Endothelial cell of umbilical vein (primary cell): ENCODE measurements around the gene GRIK1. TPM values are rescaled to one million over a fixed set of nuclear protein-coding genes. Genes with fewer than 3 reads are reported as not detected.

Source experiments
- BruUV-seq: library from RNA; stranded (reverse); fragments of 400-500 nt; replicated peaks from 2 replicates; lab custom pipeline; 2021; lab: Mats Ljungman, UMichigan
- CTCF ChIA-PET: fragments of 300-600, 350-600 bp; sonication (Branson Sonifier 250); formaldehyde crosslinking; loops from one replicate; lab custom pipeline; 2021; ENCODE audit warnings: antibody characterized with exemption, inconsistent platforms; lab: Charles Lee
- POLR2A ChIA-PET: fragments of 300-600, 350-600 bp; sonication (Branson Sonifier 250); formaldehyde crosslinking; loops from one replicate; lab custom pipeline; 2021; ENCODE audit warnings: antibody characterized with exemption, inconsistent platforms; lab: Charles Lee
- DNase-seq: peaks from one replicate; pipeline ENCODE4 v3.0.0-alpha.2; 2011; ENCODE audit warnings: low read depth, low spot score
- FAIRE-seq: peaks from 2 replicates; lab custom pipeline; 2011; peaks lifted over from hg19 to GRCh38; lab: Jason Lieb, UNC
- H2AFZ ChIP-seq: 2 replicates; pipeline ENCODE4 v1.6.0; 2012; ENCODE audit warnings: low read depth, low read length, control low read depth, inconsistent platforms
- H3K27ac ChIP-seq: 2 replicates; pipeline ENCODE4 v1.5.1; 2011; ENCODE audit warnings: low read depth, mild to moderate bottlenecking, control low read depth, low read length, moderate library complexity; ENCODE audit not compliant: insufficient read depth
- H3K27me3 ChIP-seq, 2 experiments: 2 replicates each; pipeline versions ENCODE4 v1.6.0 to v1.6.1; 2011; ENCODE audit warnings: low read length in 2 of 2, mixed read lengths in 1 of 2; ENCODE audit not compliant: control insufficient read depth in 2 of 2, insufficient read depth in 2 of 2
- H3K36me3 ChIP-seq, 2 experiments: 2 replicates in 1 of 2; 3 replicates in 1 of 2; pipeline ENCODE4 v1.5.1; 2011; ENCODE audit warnings: low read length in 2 of 2, mild to moderate bottlenecking in 1 of 2, moderate library complexity in 1 of 2; ENCODE audit not compliant: control insufficient read depth in 2 of 2, insufficient read depth in 2 of 2; ENCODE audit errors: extremely low read depth in 1 of 2
- H3K4me1 ChIP-seq: 3 replicates; pipeline ENCODE4 v1.5.1; 2011; ENCODE audit warnings: mild to moderate bottlenecking, low read length; ENCODE audit not compliant: control insufficient read depth, insufficient read depth; ENCODE audit errors: extremely low read depth
- H3K4me2 ChIP-seq: 2 replicates; pipeline ENCODE4 v1.6.1; 2011; ENCODE audit warnings: low read length, control low read depth, mixed read lengths; ENCODE audit not compliant: insufficient read depth
- H3K4me3 ChIP-seq, 3 experiments: fragments of 200-600 bp in 1 of 3; sonication (generic), shearing (Covaris generic) in 1 of 3; replicated peaks in 1 of 3; 2 replicates each; pipeline ENCODE4 v1.5.1; 2011 to 2016; ENCODE audit warnings: control low read depth in 3 of 3, low read length in 3 of 3, mild to moderate bottlenecking in 2 of 3, inconsistent platforms in 1 of 3, low read depth in 1 of 3, moderate library complexity in 1 of 3; ENCODE audit not compliant: insufficient read depth in 1 of 3
- H3K79me2 ChIP-seq: 2 replicates; pipeline ENCODE4 v1.6.0; 2012; ENCODE audit warnings: low read length, inconsistent platforms; ENCODE audit not compliant: control insufficient read depth, insufficient read depth
- H3K9ac ChIP-seq: replicated peaks from 2 replicates; pipeline ENCODE3; 2011; ENCODE audit warnings: low read length, control low read depth; ENCODE audit not compliant: insufficient read depth; ENCODE audit errors: extremely low read depth
- H3K9me1 ChIP-seq: replicated peaks from 3 replicates; pipeline ENCODE4 v1.6.0; 2011; ENCODE audit warnings: mild to moderate bottlenecking, low read length; ENCODE audit not compliant: control insufficient read depth, insufficient read depth; ENCODE audit errors: extremely low read depth
- H3K9me3 ChIP-seq: replicated peaks from 2 replicates; pipeline ENCODE4 v1.5.1; 2012; ENCODE audit warnings: low read length, inconsistent platforms; ENCODE audit not compliant: control insufficient read depth, insufficient read depth
- H4K20me1 ChIP-seq: replicated peaks from 2 replicates; pipeline ENCODE3; 2011; ENCODE audit warnings: mild to moderate bottlenecking, low read length; ENCODE audit not compliant: control insufficient read depth, insufficient read depth; ENCODE audit errors: extremely low read depth
- CTCF ChIP-seq, 2 donors: IDR thresholded peaks; 1 replicate in 1 of 2; 2 replicates in 1 of 2; pipeline ENCODE4 v1.5.1; 2011; ENCODE audit warnings: low read length in 2 of 2, mild to moderate bottlenecking in 2 of 2, moderate library complexity in 2 of 2, control low read depth in 1 of 2, inconsistent platforms in 1 of 2, low read depth in 1 of 2; ENCODE audit not compliant: insufficient read depth in 1 of 2; ENCODE audit errors: extremely low read depth in 1 of 2
- EZH2 ChIP-seq: IDR thresholded peaks from 2 replicates; pipeline ENCODE4 v1.6.1; 2012; ENCODE audit warnings: borderline replicate concordance, low read depth, mild to moderate bottlenecking, moderate library complexity, low read length, inconsistent platforms; ENCODE audit not compliant: severe bottlenecking
- FOS ChIP-seq: IDR thresholded peaks from 2 replicates; pipeline ENCODE4 v1.6.1; 2011; ENCODE audit warnings: mild to moderate bottlenecking, low read length, moderate library complexity, borderline replicate concordance; ENCODE audit not compliant: insufficient read depth
- GATA2 ChIP-seq: IDR thresholded peaks from 2 replicates; pipeline ENCODE4 v1.7.0; 2011; ENCODE audit warnings: low read depth, mild to moderate bottlenecking, moderate library complexity, mixed read lengths, low read length; ENCODE audit not compliant: insufficient read length, insufficient read depth
- JUN ChIP-seq: IDR thresholded peaks from 2 replicates; pipeline ENCODE4 v1.6.1; 2011; ENCODE audit warnings: borderline replicate concordance, low read depth; ENCODE audit not compliant: insufficient read length, insufficient read depth
- MAX ChIP-seq: IDR thresholded peaks from 2 replicates; pipeline ENCODE4 v1.6.1; 2011; ENCODE audit not compliant: insufficient read depth, insufficient read length
- MYC ChIP-seq: IDR thresholded peaks from one replicate; pipeline ENCODE4 v1.6.1; 2011; ENCODE audit warnings: mild to moderate bottlenecking, low read depth, low read length
- POLR2A ChIP-seq: IDR thresholded peaks from 2 replicates; pipeline ENCODE4 v1.6.1; 2012; ENCODE audit warnings: low read depth, mild to moderate bottlenecking, control low read depth, low read length
- POLR2AphosphoS5 ChIP-seq: IDR thresholded peaks from 2 replicates; pipeline ENCODE4 v1.6.1; 2012; ENCODE audit warnings: low read depth, mild to moderate bottlenecking, control low read depth, low read length, moderate library complexity; ENCODE audit not compliant: insufficient read depth
- dilution Hi-C: fragments of 300-500 bp; cut with MboI; formaldehyde crosslinking; loops from one replicate; pipeline ENCODE4 v1.15.0; 2019; ENCODE audit warnings: low sequenced_read_pairs; ENCODE audit not compliant: extremely low pct_ligation_motif_present
- intact Hi-C: fragments of 100-400 bp; cut with micrococcal nuclease; formaldehyde crosslinking; loops from one replicate; pipeline ENCODE4 v1.10.0; 2022
- polyA plus RNA-seq, 4 experiments: library from polyadenylated mRNA; depleted of rRNA in 3 of 4; stranded (reverse) in 3 of 4; unstranded in 1 of 4; fragments of >200 nt; gene quantifications; 2 replicates each; pipeline versions ENCODE4 v1.2.1 to v1.2.3, GENCODE V29; 2011 to 2012; ENCODE audit warnings: missing spikeins in 1 of 4
- total RNA-seq: library from RNA; stranded (reverse); gene quantifications from 2 replicates; pipeline ENCODE4 v1.2.3, GENCODE V29; 2021

The GRIK1 gene
- total and polyA plus RNA-seq, 2 donors (not counting 3 experiments of a cell fraction or from before 2014, with no cell fraction given) = not detected

GRCh38 chr21:29568020-29568697 lies 371.6 kb downstream of the GRIK1 start:
- Histone ChIP-seq H4K20me1 (no peaks in the 10 kb centered on the region), H3K4me3 (no peak overlapping the region), H3K27me3 (no peaks in the 10 kb centered on the region), H3K79me2 (no peaks in the 10 kb centered on the region), H3K27ac (no peak overlapping the region), H2AFZ (no peak overlapping the region), H3K4me2 (no peak overlapping the region), H3K36me3 (no peaks in the 10 kb centered on the region), H3K9me1 (no peaks in the 10 kb centered on the region), H3K9ac (no peak overlapping the region), H3K4me1 (no peaks in the 10 kb centered on the region), H3K9me3 (no peaks in the 10 kb centered on the region)
- CTCF ChIA-PET = no interaction called here
- no peak for TF ChIP-seq JUN
- TF ChIP-seq POLR2A = no peak
- TF ChIP-seq POLR2AphosphoS5 = no peak
- TF ChIP-seq MYC = no peak
- TF ChIP-seq FOS = no peak
- no peak for TF ChIP-seq GATA2
- no peak for TF ChIP-seq EZH2
- TF ChIP-seq CTCF (IDR thresholded peaks at IDR 0.05; ENCODE audit: extremely low read depth in 1 of 2, insufficient read depth in 1 of 2, low read depth in 1 of 2, low read length in 2 of 2) = no peak
- no peak for TF ChIP-seq MAX
- intact Hi-C loops (no loop called here), dilution Hi-C loops (no loop called here)
- no TSS peak for BruUV-seq
- no peak for FAIRE-seq
- POLR2A ChIA-PET = no interaction called here
- DNase-seq = no peak
